Smooth muscle cell of the brain vasculature (primary cell): ENCODE measurements around the gene ARSG.
"Not testable (repeated sequence)": the region's sequence is repeated elsewhere in the genome, so short reads cannot be mapped to it uniquely, and the experiment has no call there.

Source experiments
- DNase-seq: peaks from one replicate; pipeline ENCODE4 v3.0.0-alpha.2; 2012; ENCODE audit warnings: low read depth, low spot score

The ARSG gene

DNA sequence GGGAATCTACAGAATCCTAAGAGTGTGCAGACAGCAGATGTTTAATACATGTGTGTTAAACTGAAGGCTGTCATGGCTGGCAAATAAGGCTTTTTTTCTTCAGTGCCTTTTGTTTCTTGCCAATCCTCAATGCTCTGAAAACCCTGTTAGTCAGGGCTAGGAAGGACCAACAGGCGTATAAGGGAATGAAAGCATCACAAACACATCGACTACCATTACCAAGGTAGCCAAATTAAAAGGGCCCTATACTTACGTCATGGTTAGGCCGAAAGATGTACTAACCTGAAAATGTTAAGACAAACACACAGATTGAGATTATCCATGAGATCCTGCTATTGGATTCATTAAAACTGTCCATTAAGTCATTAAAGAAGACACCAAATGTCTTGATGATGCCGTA, 13.5 kb upstream of the ARSG start:
- DNase-seq: no peak

DNA sequence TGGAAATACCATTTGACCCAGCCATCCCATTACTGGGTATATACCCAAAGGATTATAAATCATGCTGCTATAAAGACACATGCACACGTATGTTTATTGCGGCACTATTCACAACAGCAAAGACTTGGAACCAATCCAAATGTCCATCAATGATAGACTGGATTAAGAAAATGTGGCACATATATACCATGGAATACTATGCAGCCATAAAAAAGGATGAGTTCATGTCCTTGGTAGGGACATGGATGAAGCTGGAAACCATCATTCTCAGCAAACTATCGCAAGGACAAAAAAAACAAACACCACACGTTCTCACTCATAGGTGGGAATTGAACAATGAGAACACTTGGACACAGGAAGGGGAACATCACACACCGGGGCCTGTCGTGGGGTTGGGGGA, 9.3 kb upstream of the ARSG start:
- not testable (repeated sequence) for DNase-seq

DNA sequence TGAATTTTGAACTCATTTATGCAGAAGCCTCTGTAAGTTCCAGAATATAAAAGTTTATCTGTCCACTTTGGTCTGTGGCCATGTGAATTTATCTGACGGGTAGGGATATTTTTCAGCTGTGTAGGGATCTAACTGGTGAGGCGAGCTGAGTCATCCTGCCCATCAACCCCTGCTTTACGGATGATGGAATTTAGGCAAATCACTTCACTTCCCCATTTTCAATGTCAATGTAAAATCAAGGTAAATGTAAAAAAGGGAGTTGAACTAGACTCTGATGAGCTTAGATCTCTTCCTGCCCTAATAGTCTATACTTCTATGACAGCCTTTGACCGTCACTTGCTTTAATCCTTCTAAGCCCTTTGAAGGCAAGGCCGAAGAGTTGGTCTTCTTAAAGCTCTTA, 2.9 kb upstream of the ARSG start:
- DNase-seq: no peak

DNA sequence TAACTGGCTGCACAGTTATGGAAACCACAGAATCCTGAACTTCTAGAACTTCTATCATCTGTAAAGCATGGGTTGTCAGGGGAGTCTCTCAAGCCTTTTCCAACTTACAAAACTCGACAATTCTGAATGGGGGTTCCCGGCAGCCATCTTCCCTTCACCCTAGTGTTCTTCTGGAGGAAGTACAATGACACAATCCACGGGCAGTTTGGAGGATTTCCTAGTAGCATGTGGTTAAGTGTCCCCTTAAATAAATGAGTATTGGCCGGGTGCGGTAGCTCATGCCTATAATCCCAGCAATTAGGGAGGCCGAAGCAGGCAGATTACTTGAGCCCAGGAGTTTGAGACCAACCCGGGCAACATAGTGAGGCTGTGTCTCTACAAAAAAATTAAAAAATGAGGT, 2.5 kb upstream of the ARSG start:
- no peak for DNase-seq

DNA sequence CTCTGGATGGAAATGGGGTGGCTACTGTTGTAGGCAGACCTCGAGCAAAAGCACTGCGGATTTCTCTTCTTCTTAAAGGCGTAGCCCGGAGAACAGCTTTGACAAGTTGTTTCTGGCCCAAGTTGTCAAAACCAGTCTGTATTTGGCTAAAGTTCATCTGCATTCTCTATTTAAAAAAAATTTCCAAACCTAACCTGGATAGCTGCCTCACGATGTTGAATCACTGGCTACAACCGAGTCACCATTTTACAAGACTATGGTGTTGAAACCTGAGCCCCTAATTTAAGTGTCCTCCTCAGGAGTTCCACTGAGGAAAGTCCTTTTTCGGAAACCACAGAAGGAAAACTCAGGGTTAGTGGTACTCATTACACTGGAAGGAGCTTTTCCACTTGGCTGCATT, 1.8 kb upstream of the ARSG start:
- DNase-seq: no peak

DNA sequence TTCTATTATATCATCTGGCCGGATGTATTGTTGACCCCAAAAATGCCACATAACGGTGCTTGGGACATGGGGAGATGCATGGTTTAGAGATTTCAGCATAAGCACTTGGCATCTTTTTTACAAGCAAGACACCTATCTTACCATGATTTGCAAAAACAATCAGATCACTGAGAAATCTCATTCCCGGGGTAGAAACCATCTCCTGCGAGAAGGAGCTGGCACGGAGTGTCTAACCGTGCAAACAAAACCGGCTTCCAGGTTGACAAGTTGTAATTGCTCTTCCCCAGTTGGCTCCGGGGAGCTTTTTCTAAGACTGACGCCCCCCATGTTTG, 1.4 kb upstream of the ARSG start:
- DNase-seq: no peak

DNA sequence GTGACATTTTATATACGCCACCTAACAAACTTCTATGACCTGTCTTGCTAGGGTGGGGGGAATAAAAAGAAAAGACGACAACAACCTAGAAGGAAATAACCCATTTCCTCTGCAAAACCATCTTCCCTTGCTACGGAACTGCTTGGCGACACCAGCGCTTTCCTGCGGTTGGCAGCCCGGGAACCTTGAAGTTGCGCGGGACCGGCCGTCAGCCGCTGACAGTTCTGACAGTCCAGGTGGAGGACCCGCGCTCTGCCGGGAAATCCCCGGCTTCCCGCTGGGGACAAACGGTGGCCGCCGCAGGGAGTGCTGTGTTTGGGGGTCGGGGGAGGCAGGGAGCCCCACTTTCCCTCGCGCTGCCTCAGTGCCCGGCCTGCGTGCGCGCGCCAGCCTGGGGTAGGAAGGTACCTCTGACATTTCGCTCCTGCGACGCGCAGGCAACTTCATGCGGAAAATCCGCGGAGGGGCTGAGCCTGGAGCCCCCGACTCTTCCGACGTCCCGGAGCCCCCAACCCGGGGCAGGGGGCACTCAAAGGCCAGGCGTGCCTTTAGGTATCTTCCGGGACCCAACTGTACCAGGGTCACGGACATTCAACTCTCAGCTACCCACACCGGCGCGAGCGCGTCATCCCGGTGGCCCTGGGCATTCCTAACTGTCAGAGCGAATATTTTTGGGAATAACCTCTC, 884 bp upstream of the ARSG start:
- no peak for DNase-seq

DNA sequence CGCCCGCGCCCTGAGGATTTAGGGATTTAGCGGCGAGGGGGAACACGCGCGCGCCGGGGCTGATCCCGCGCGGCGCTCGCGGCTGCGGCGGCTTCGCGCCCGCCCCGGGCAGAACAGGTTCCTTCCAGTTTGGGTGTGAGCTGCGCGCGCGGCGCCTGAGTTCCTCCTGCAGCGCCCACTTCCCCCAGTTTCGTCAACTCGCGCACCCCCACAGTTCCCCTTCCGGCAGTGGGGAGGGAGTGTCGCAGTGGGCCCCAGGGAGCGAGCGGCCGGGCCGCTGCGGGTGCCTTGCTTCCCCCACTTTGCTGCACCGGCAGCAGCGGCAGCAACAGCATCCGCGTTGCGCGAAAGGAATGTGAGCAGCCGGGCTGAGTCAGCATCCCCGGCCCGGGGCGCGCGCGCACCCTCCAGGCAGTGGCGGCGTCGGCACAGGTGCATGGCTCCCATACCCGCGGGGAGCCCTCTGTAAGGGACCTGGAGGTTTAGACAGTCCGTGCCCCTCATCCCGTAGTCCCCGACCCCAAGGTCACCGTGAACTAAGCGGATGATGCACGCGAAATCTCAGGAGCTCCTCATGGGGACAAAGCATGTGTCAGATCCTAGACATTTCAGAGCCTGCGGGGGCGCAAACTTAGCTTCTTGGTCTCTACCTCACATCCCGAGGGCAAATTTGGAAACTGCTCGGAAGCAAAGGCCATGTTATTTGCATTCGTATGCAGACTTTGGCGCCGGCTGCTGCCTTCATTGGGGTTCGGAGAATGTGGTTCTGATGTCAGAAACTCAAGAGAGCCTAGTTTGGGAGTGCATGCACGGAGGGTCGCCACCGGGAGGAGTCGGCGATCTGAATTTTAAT, 767 bp downstream of the ARSG start:
- DNase-seq: peak; percentile 24

DNA sequence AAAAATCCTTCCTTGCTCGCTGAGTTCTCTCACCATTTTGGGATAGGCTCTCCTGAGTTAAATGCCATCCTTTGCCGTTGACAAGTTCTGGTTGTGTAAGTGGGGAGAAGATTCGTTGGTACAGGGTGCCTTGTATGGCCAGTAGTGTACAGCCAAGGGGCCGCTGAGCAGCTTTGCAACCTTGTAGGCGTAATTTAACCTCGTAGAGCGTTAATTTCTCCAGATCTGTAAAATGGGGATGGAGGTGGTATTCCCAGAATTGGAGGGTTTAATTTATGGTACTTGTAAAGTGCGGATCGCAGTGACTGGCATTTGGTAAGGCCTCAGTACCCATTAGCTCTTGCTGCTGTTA, 1.4 kb downstream of the ARSG start:
- DNase-seq: no peak

DNA sequence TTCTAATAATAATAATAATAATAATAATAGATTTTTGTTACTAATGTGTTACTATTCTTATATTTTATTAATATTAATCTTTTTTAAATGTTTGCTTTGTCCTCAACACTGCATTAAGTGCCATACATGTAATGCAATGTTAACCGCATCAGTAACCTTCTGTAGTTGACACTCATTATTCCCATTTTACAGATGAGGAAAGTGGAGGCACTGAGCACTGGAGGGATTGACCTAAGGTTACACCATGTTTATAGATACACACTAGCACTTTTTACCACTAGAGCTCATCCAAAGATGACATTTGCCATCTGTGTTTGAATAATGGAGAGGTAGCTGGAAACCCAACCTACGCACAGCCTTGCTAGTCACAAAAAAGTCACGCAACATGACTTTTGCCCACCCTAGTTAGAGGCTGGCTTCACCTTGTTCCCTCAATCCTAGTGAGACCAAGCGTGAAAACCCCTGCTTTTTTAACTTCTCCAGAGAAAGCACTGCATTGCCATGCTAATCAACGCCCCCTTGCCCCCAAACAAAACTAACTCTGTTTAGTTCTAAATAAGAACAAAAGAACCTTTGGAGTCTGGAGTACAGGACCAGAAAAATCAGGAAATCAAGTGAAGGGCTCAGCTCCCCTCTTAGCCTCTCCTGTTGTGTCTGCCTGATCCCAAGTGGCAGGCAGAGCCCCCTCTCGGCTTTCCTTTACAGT, 2.3 kb downstream of the ARSG start:
- DNase-seq: no peak

DNA sequence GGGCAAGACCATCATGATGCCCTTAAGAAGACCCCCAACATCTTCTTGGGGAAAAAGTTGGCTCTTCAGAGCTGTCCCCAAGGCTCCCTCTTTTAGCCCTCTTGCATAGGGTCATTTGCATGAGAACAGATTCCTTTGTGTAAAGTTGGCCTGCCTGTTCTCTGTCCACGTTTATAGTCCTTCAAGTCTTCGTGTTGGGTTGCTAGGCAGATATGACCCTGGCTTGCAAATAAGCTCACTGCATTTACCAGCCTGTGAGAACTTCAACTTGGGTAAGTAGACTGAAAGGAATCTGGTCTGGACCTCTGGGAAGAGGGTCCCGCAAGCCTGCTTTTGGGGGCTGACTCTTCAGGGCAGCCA, 2.9 kb downstream of the ARSG start:
- DNase-seq: no peak

DNA sequence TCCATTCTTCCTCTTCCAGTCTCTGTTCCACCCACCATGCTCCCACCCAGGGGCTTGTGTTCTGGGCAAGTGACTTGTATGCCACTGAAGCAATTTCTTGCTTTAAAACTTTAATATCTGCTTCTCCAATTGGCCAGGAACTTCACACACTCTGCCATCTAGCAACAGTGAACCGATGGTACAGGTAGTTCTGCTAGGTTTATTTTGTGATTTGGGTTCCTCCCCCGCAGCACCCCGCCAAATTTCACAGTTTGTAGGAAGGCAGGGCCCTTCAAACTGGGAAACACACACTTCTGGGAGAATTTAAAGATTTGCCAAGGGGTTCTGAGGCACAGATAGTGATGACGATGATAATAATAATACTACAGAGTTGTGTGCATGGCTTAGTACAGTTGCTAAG, 3.3 kb downstream of the ARSG start:
- no peak for DNase-seq

DNA sequence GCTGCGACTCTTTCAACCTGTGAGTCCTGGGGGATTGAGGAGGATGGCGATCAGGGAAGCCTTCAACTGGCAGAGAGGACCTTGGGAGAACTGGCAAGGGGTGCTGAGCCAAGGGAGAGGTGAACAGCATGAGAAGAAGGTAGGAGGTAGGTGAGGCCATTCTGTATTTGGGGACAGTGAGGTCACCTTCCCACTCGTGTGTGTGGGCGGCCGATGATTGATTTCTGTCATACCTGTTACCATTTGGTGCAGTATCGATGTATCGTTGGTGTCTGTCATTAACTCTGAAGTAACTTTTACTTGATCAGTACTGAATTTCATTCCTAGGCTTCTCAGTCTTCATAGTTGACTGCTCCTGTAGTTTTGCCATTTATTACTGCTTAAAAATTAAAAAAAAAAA, 3.8 kb downstream of the ARSG start:
- DNase-seq: no peak

DNA sequence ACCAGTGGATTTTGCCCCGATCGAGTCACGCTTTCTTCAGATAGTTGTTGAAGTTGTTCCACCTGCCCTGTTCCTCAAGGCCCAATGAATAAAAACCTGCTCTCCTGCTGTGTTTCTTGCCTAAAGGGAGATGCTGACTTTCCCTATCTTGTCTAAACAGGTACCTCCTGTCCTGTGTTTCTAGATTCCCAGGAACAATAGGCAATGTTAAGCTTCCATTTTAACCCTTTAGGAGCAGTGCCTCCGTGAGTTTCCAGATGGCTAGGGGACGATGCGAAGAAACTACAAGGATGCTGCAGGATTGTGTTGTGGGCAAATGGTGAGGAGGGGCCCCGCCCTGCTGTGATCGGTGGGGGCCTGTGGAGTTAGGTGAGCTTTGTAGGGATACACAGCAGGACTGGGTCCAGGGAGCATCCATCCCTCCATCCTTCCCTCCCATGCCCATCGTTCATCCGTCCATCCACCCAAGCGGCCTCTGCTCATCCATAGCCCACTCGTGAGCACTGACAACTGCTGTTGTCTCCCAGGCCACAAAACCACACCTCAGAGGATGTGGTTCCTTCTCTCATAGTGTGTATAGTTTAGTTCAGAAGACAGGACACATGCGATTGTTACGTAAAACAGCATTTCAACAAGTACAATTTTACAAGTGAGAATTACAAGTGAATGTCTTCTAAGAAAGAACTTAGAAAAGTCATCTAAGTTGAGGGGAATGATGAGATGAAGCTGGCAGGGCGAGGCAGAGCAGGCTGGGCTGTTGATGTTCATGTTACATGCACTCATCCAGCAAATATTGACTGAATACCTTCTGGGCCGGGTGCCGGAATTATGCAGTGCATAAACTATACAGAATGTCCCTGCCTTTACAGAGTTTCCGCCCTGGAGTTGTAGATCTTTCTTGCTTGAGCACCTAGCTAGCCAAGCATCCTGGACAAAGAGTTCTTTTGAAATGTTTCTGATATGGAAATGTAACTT, 5.2 kb downstream of the ARSG start:
- DNase-seq: no peak

DNA sequence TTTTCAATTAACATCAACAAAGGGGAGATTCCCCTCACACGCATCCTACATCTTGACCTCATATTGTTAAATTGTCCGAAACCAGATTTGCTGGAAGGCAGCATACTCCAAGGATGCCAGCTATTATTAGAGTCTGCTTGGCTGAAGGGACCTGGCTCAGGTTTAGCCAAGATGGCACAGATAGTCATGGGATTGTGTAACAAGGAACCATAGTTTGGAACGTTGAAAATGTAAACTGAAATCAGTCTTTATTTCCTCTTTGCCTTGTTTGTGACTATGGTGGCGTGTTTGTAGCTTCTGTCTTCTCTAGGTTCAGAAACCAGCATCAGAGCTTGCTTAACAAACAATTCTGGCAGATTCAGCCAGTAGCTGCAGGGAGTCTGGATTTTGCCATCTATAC, 5.9 kb downstream of the ARSG start:
- no peak for DNase-seq

DNA sequence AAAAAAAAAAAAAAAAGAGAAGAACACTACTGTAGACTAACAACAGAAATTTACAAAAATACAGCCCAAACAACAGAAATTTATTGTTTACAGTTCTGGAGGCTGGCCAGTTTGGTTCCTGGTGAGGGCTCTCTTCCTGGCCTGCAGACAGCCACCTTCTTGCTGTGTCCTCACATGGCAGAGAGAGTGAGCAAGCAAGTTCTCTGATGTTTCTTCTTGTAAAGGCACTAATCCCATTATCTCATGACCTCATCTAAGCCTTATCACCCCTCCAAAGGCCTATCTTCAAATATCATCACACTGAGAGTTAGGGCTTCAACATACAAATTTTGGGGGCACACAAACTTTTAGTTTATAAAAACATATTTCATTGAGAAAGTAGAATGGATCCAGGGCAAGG, 7.3 kb downstream of the ARSG start:
- no peak for DNase-seq

DNA sequence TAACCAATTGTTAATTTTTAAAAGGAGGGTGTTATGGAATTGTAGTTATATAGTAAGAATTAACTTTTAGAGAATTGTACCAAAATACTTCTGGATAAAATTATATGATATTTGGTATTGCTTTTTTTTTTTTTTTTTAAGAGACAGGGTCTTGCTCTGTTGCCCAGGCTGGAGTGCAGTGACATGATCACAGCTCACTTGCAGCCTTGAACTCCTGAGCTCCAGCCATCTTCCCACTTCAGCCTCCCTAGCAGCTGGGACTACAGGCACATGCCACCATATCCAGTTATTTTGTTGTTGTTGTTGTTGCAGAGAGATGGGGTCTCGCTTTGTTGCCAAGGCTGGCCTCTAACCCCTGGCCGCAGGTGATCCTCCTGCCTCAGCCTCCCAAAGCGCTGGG, 8.5 kb downstream of the ARSG start:
- no peak for DNase-seq

DNA sequence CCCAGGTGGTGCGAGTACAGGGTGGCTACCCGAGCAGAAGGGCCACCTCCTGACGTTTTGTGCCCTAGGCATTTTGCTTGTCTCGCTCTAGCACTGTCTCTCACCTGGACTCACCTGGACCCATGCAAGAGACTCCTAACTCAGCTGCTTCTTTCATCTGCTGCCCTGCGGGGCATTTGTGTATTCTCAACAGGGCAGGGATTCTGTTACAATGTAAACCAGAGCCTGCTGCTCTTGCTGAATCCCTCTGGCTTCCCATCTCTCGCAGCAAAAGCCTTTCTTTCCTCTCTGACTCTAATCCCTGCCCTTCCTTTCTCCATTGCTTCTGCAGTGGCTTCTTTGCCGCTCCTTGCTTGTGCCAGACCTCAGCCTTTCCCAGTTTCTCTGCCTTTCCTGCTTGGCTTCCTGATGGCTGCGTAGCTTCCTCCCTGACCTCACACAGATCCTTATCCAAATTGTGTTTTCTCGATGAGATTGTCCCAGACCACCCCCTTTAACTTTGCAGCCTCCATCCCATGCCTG, 10.2 kb downstream of the ARSG start:
- DNase-seq: peak; percentile 35

DNA sequence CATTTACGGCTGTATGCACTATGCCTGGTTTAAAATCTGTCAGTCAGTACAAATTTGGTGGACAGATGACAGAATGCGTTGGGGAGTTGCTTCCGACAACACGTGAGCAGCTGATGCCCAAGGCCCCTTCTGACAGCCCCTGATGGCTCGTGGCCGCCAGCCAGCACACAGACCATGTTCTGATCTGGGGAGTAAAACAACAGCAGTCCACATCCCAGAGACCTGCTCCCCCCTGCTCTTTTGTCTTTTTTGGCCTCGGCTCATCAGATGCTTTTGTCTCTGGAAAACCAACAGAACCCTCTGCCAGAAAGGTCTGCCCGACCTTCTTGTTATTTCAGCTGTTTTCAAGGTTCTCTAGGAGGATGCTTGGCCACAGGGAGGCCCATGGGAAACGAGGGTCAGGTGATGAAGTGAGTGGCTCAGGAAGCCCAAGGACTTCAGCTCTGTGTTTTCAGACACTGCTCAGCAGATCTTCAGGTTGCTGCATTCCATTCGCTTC, 10.8 kb downstream of the ARSG start:
- DNase-seq: peak; percentile 96

DNA sequence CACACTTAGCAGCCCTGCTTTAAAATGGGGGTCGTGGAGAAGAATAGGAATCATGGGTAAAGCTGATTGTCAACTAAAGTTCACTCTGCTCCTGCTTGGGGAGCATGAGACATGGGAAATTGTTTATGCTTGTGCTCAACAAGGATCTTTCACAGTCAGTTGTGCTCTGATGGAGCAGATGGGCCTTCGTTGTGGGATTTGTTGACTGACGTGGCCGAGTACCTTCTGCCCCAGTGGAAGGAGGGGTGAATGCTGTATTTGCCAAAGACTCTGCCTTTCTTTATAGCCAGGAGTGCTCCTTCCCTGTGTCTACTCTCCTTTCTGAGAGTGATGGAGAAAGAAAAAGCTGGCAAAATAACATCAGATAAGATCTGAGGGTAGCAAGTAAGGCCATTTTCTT, 11.4 kb downstream of the ARSG start:
- no peak for DNase-seq

DNA sequence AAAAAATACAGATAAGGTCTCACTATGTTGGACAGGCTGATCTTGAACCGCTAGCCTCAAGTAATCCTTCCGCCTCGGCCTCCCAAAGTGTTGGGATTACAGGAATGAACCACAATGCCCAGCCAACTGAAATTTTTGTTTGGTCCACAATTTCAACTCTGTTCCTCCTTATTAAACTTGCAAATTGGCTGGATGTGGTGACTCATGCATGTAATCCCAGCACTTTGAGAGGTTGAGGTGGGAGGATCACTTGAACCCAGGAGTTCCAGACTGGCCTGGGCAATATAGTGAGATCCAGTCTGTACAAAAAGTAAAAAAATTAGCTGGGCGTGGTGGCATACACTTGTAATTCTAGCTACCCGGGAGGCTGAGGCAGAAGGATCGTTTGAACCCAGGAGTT, 13.4 kb downstream of the ARSG start:
- no peak for DNase-seq
